Fibroblast of lung (primary cell): ENCODE measurements around the gene BTAF1. TPM values are rescaled to one million over a fixed set of nuclear protein-coding genes. Genes with fewer than 3 reads are reported as not detected.

ENCODE experiments used
- DNase-seq, 2 donors: peaks; one replicate each; pipeline versions ENCODE4 v3.0.0 to v3.0.0-alpha.2; 2010; ENCODE audit warnings: low read depth in 2 of 2
- H2AFZ ChIP-seq: 2 replicates; pipeline ENCODE4 v1.5.1; 2012; ENCODE audit warnings: low read length, control low read depth, inconsistent platforms
- H3K27ac ChIP-seq: 2 replicates; pipeline ENCODE4 v1.5.1; 2011; ENCODE audit warnings: low read length, control low read depth; ENCODE audit not compliant: insufficient read depth
- H3K27me3 ChIP-seq: 2 replicates; pipeline ENCODE4 v1.5.1; 2011; ENCODE audit warnings: mild to moderate bottlenecking, low read length; ENCODE audit not compliant: control insufficient read depth, insufficient read depth
- H3K36me3 ChIP-seq: 2 replicates; pipeline ENCODE4 v1.5.1; 2011; ENCODE audit warnings: low read length; ENCODE audit not compliant: control insufficient read depth, insufficient read depth
- H3K4me1 ChIP-seq: 2 replicates; pipeline ENCODE4 v1.5.1; 2011; ENCODE audit warnings: low read length; ENCODE audit not compliant: control insufficient read depth, insufficient read depth; ENCODE audit errors: extremely low read depth
- H3K4me2 ChIP-seq: 2 replicates; pipeline ENCODE4 v1.5.1; 2011; ENCODE audit warnings: low read length, control low read depth; ENCODE audit not compliant: insufficient read depth; ENCODE audit errors: extremely low read depth
- H3K4me3 ChIP-seq, 4 experiments: fragments of 200-600 bp in 1 of 4; sonication (generic) in 1 of 4; replicated peaks in 1 of 4; 2 replicates each; pipeline ENCODE4 v1.5.1; 2011 to 2016; ENCODE audit warnings: low read length in 4 of 4, low read depth in 3 of 4, mild to moderate bottlenecking in 3 of 4, control low read depth in 2 of 4, inconsistent platforms in 1 of 4, mixed read lengths in 1 of 4; ENCODE audit not compliant: insufficient read depth in 1 of 4; ENCODE audit errors: control extremely low read depth in 1 of 4
- H3K79me2 ChIP-seq: 2 replicates; pipeline ENCODE4 v1.5.1; 2012; ENCODE audit warnings: mild to moderate bottlenecking, low read length, inconsistent platforms; ENCODE audit not compliant: control insufficient read depth, insufficient read depth
- H3K9ac ChIP-seq: 2 replicates; pipeline ENCODE4 v1.5.1; 2011; ENCODE audit warnings: mild to moderate bottlenecking, low read length, control low read depth; ENCODE audit not compliant: insufficient read depth
- H3K9me3 ChIP-seq: 2 replicates; pipeline ENCODE4 v1.5.1; 2012; ENCODE audit warnings: low read depth, low read length; ENCODE audit not compliant: control insufficient read depth, insufficient read depth
- H4K20me1 ChIP-seq: 2 replicates; pipeline ENCODE4 v1.5.1; 2011; ENCODE audit warnings: low read length; ENCODE audit not compliant: control insufficient read depth, insufficient read depth; ENCODE audit errors: extremely low read depth
- EZH2 ChIP-seq: IDR thresholded peaks from 2 replicates; pipeline ENCODE4 v1.5.1; 2012; ENCODE audit warnings: low read length, control low read depth, mild to moderate bottlenecking; ENCODE audit errors: missing control alignments
- polyA plus RNA-seq, 2 donors: library from polyadenylated mRNA; depleted of rRNA in 1 of 2; stranded (reverse) in 1 of 2; unstranded in 1 of 2; fragments of >200 nt; gene quantifications; 2 replicates each; pipeline ENCODE4 v1.2.1, GENCODE V29; 2011 to 2012; ENCODE audit warnings: missing spikeins in 1 of 2
- total RNA-seq: library from RNA; depleted of rRNA; stranded (reverse); fragments of >200 nt; gene quantifications from 2 replicates; pipeline ENCODE4 v1.2.1, GENCODE V29; 2014
- TF ChIP-seq, protein P1 (sequence below), 2 donors: IDR thresholded peaks in 1 of 2; conservative IDR thresholded peaks in 1 of 2; 1 replicate in 1 of 2; 2 replicates in 1 of 2; pipeline ENCODE4 v1.5.1; 2011 to 2012; ENCODE audit warnings: low read length in 2 of 2, control low read depth in 1 of 2, inconsistent platforms in 1 of 2, low read depth in 1 of 2, mild to moderate bottlenecking in 1 of 2

Gene BTAF1
- total and polyA plus RNA-seq, 2 donors (not counting 1 experiment from before 2014, with no cell fraction given) = 27.4 to 39.8 TPM

DNA sequence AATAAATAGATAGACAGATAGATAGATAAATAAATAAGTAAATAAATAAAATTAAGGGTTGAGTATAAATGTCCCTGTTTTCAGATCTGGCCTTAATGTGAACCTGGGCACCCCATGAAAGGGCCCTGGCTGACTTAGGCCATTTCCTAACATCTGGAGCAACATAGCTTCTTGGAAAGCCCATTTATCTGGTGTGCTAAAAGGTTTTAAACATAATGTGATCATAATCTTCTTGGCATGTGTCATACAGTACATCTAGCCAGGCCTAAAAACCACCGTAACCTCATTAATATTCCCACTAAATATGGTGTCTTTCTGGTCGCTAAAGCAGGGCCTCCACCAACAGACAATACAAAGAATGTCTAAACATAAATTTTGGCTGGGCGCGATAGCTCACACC, 142.8 kb downstream of the BTAF1 start:
- Histone ChIP-seq H3K4me3 (no peak overlapping the region), H3K4me1 (no peaks in the 10 kb centered on the region), H3K27ac (no peak overlapping the region), H3K27me3 (no peaks in the 10 kb centered on the region), H2AFZ (no peak overlapping the region), H3K4me2 (no peak overlapping the region), H3K9me3 (no peaks in the 10 kb centered on the region), H3K36me3 (no peaks in the 10 kb centered on the region), H4K20me1 (no peaks in the 10 kb centered on the region), H3K9ac (no peak overlapping the region), H3K79me2 (no peaks in the 10 kb centered on the region)
- no peak for TF ChIP-seq EZH2
- TF ChIP-seq, protein P1, sequence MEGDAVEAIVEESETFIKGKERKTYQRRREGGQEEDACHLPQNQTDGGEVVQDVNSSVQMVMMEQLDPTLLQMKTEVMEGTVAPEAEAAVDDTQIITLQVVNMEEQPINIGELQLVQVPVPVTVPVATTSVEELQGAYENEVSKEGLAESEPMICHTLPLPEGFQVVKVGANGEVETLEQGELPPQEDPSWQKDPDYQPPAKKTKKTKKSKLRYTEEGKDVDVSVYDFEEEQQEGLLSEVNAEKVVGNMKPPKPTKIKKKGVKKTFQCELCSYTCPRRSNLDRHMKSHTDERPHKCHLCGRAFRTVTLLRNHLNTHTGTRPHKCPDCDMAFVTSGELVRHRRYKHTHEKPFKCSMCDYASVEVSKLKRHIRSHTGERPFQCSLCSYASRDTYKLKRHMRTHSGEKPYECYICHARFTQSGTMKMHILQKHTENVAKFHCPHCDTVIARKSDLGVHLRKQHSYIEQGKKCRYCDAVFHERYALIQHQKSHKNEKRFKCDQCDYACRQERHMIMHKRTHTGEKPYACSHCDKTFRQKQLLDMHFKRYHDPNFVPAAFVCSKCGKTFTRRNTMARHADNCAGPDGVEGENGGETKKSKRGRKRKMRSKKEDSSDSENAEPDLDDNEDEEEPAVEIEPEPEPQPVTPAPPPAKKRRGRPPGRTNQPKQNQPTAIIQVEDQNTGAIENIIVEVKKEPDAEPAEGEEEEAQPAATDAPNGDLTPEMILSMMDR (conservative IDR thresholded peaks at IDR 0.05 in 1 of 2, IDR thresholded peaks at IDR 0.05 in 1 of 2; ENCODE audit: low read depth in 1 of 2, low read length in 2 of 2) = no peak
- DNase-seq = no peak

GRCh38 chr10:92068900-92069299, 145.3 kb downstream of the BTAF1 start:
- no peaks in the 10 kb centered on the region for H3K9me3 ChIP-seq
- no peaks in the 10 kb centered on the region for H3K4me1 ChIP-seq
- peak; percentile 9 to 68 for DNase-seq
- no peaks in the 10 kb centered on the region for H3K79me2 ChIP-seq
- no peaks in the 10 kb centered on the region for H4K20me1 ChIP-seq
- no peak overlapping the region for H3K9ac ChIP-seq
- H3K4me2 ChIP-seq = no peak overlapping the region
- no peak overlapping the region for H3K27ac ChIP-seq
- no peaks in the 10 kb centered on the region for H3K36me3 ChIP-seq
- TF ChIP-seq, protein P1 (conservative IDR thresholded peaks at IDR 0.05 in 1 of 2, IDR thresholded peaks at IDR 0.05 in 1 of 2; ENCODE audit: low read depth in 1 of 2, low read length in 2 of 2) = no peak
- no peak for TF ChIP-seq EZH2
- H3K4me3 ChIP-seq = no peak overlapping the region
- no peaks in the 10 kb centered on the region for H3K27me3 ChIP-seq
- H2AFZ ChIP-seq = no peak overlapping the region

DNA sequence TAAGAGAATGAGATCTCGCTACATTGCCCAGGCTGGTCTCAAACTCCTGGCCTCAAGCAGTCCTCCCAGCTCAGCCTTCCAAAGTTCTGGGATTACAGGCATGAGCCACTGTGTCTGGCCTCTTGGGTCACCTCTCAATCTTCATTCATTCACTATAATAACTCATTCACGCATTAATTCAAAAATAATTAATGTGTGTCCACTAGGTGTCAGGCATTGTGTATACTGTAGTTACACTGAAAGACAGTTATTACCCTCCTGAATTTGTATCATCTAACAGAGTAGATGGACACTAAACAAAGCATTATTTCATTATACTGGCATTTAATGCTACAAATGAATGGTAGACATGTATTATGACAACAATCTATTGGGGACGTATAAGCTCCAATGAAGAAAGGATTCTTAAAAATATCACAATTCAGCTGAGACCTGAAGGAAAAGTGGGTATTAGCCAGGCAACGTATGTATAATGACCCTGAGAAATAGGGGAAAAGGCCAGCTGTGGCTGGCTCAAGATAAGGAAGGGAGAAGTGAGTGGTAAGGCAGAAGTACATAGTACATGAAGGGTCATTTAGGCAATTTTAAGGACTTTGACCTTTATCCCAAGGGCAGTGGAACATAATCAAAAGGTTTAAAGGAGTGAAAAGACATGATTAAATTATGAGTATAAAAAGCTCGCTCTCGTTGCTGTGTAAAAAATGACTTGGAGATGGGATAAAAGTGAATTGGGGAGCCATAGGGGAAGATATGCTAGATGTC, 150.7 kb downstream of the BTAF1 start:
- H3K9me3 ChIP-seq = no peaks in the 10 kb centered on the region
- no peak overlapping the region for H3K4me2 ChIP-seq
- TF ChIP-seq, protein P1 (conservative IDR thresholded peaks at IDR 0.05 in 1 of 2, IDR thresholded peaks at IDR 0.05 in 1 of 2; ENCODE audit: low read depth in 1 of 2, low read length in 2 of 2) = no peak
- TF ChIP-seq EZH2 = no peak
- H3K9ac ChIP-seq = no peak overlapping the region
- DNase-seq = peak in 1 of 2 donors; percentile 21
- H4K20me1 ChIP-seq = no peaks in the 10 kb centered on the region
- H3K27me3 ChIP-seq = no peaks in the 10 kb centered on the region
- no peaks in the 10 kb centered on the region for H3K36me3 ChIP-seq
- H3K79me2 ChIP-seq = no peaks in the 10 kb centered on the region
- no peak overlapping the region for H3K4me3 ChIP-seq
- H3K4me1 ChIP-seq = no peaks in the 10 kb centered on the region
- H3K27ac ChIP-seq = no peak overlapping the region
- H2AFZ ChIP-seq = no peak overlapping the region
